Measurements from ENCODE around the gene ZBTB4. TPM values are rescaled to one million over a fixed set of nuclear protein-coding genes. Genes with fewer than 3 reads are reported as not detected.

The ZBTB4 gene
- total RNA-seq, 1 experiment from 2014 or later: 17.1 TPM

GRCh38 chr17:7486181-7486580 lies 6.8 kb upstream of the ZBTB4 start:
- Histone ChIP-seq H3K27me3 (ENCODE audit: insufficient read depth, low read length) (no peaks in the 10 kb centered on the region), H4K20me1 (ENCODE audit: insufficient read depth) (peaks cover 42% of the 10 kb centered on the region; the same call in 1 of the 2 replicates), H3K9me3 (ENCODE audit: control insufficient read depth in 1 of 2, insufficient read depth in 1 of 2, low read depth in 1 of 2, low read length in 2 of 2) (no peaks in the 10 kb centered on the region), H2AFZ (ENCODE audit: low read depth, low read length, poor library complexity, severe bottlenecking) (no peak overlapping the region), H3K36me3 (ENCODE audit: control insufficient read depth in 1 of 2, insufficient read depth in 2 of 2, low read length in 2 of 2) (peaks cover 5 to 27% of the 10 kb centered on the region in 2 experiments; a peak in 3 of 4 replicates), H3K4me2 (ENCODE audit: low read length) (peak overlapping the region; percentile 100), H3K4me1 (ENCODE audit: control insufficient read depth in 1 of 2, insufficient read depth in 2 of 2, low read length in 2 of 2) (peaks cover 9 to 35% of the 10 kb centered on the region in 2 experiments; a peak in 3 of 4 replicates), H3K9ac (ENCODE audit: low read length) (peak overlapping the region; percentile 10; the same call in 1 of the 2 replicates), H3K4me3 (replicated peaks in 1 of 2; ENCODE audit: low read depth in 1 of 2, low read length in 2 of 2) (peak overlapping the region; percentile 95 to 100; a peak in 2 of 4 replicates), H3K27ac (ENCODE audit: low read depth, low read length) (peak overlapping the region; percentile 4; the same call in 1 of the 2 replicates), H3K79me2 (ENCODE audit: insufficient read depth, low read length) (peaks cover 67% of the 10 kb centered on the region), H3K9me2 (ENCODE audit: insufficient read depth) (no peaks in the 10 kb centered on the region)
- no TSS peak for BruUV-seq (replicated peaks)
- TF ChIP-seq FOSL1 (IDR thresholded peaks at IDR 0.05; ENCODE audit: low read depth) (no peak), EZH2 (IDR thresholded peaks at IDR 0.05) (no peak)
- intact Hi-C loops (cut with micrococcal nuclease): loop anchor here (10.0 kb wide), 1 partner anchor 79 kb away; the partner anchor contains the start of gene SENP3
- RAD21 ChIA-PET (ENCODE audit: low non-redundant PET in 1 of 2, low total read pairs in 2 of 2, uncharacterized antibody in 2 of 2, unreplicated experiment in 2 of 2): interaction anchor here in 1 of 2 experiments (0.8 kb wide), 1 partner anchor 40 kb away, joined by 3 read pairs; no protein-coding TSS in a partner anchor
- ATAC-seq (no peak), DNase-seq (ENCODE audit: low read depth, low spot score) (no peak)
- POLR2A ChIA-PET: interaction anchor here (1.2 kb wide), 1 partner anchor 82 kb away, joined by 3 read pairs; the partner anchor contains the start of gene TMEM256
- CTCF ChIA-PET: no interaction called here

- intact Hi-C loops (cut with micrococcal nuclease): loop anchor here (2.0 to 10.0 kb wide), 4 partner anchors 40 to 134 kb away; partner anchors contain the start of genes CHRNB1 and SENP3
Measured at GRCh38 chr17:7484919-7485377, 5.5 kb upstream of the ZBTB4 start.

More at GRCh38 chr17:7484919-7485377, 5.5 kb upstream of the ZBTB4 start:
- ChIA-PET POLR2A (interaction anchor here (0.7 to 2.3 kb wide), 7 partner anchors 9 to 221 kb away, joined by 3 to 11 read pairs (median 5); partner anchors contain the start of genes TMEM102 and TMEM256), CTCF (interaction anchor here (1.6 kb wide), 1 partner anchor 75 kb away, joined by 3 read pairs; no protein-coding TSS in a partner anchor), RAD21 (ENCODE audit: low non-redundant PET in 1 of 2, low total read pairs in 2 of 2, uncharacterized antibody in 2 of 2, unreplicated experiment in 2 of 2) (no interaction called here)
- TSS peak; percentile 47 for BruUV-seq (replicated peaks)
- H3K9me2 ChIP-seq (ENCODE audit: insufficient read depth): no peaks in the 10 kb centered on the region
- ATAC-seq (no peak), DNase-seq (ENCODE audit: low read depth, low spot score) (no peak)
- H3K4me2 ChIP-seq (ENCODE audit: low read length): peak overlapping the region; percentile 100
- H3K4me3 ChIP-seq (replicated peaks in 1 of 2; ENCODE audit: low read depth in 1 of 2, low read length in 2 of 2): peak overlapping the region; percentile 95 to 100
- no peaks in the 10 kb centered on the region for H3K27me3 ChIP-seq (ENCODE audit: insufficient read depth, low read length)
- H3K4me1 ChIP-seq (ENCODE audit: control insufficient read depth in 1 of 2, insufficient read depth in 2 of 2, low read length in 2 of 2): peaks cover 12 to 48% of the 10 kb centered on the region in 2 experiments; a peak in 3 of 4 replicates
- peaks cover 2 to 23% of the 10 kb centered on the region in 2 experiments; a peak in 2 of 4 replicates for H3K36me3 ChIP-seq (ENCODE audit: control insufficient read depth in 1 of 2, insufficient read depth in 2 of 2, low read length in 2 of 2)
- no peak overlapping the region for H2AFZ ChIP-seq (ENCODE audit: low read depth, low read length, poor library complexity, severe bottlenecking)
- H3K27ac ChIP-seq (ENCODE audit: low read depth, low read length): peak overlapping the region; percentile 87
- peaks cover 36% of the 10 kb centered on the region; the same call in 1 of the 2 replicates for H4K20me1 ChIP-seq (ENCODE audit: insufficient read depth)
- H3K9ac ChIP-seq (ENCODE audit: low read length): peak overlapping the region; percentile 100
- no peaks in the 10 kb centered on the region for H3K9me3 ChIP-seq (ENCODE audit: control insufficient read depth in 1 of 2, insufficient read depth in 1 of 2, low read depth in 1 of 2, low read length in 2 of 2)
- TF ChIP-seq EZH2 (IDR thresholded peaks at IDR 0.05) (no peak), ZFX (IDR thresholded peaks at IDR 0.05) (no peak), CBX3 (IDR thresholded peaks at IDR 0.05; ENCODE audit: low read depth) (0 out of 2 replicates have a peak, but pooled peaks have one; percentile 17), EZH2phosphoT487 (IDR thresholded peaks at IDR 0.05; ENCODE audit: borderline replicate concordance) (no peak)
- TF ChIP-seq, protein P1, sequence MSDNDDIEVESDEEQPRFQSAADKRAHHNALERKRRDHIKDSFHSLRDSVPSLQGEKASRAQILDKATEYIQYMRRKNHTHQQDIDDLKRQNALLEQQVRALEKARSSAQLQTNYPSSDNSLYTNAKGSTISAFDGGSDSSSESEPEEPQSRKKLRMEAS (IDR thresholded peaks at IDR 0.05): no peak
- TF ChIP-seq, protein P2, sequence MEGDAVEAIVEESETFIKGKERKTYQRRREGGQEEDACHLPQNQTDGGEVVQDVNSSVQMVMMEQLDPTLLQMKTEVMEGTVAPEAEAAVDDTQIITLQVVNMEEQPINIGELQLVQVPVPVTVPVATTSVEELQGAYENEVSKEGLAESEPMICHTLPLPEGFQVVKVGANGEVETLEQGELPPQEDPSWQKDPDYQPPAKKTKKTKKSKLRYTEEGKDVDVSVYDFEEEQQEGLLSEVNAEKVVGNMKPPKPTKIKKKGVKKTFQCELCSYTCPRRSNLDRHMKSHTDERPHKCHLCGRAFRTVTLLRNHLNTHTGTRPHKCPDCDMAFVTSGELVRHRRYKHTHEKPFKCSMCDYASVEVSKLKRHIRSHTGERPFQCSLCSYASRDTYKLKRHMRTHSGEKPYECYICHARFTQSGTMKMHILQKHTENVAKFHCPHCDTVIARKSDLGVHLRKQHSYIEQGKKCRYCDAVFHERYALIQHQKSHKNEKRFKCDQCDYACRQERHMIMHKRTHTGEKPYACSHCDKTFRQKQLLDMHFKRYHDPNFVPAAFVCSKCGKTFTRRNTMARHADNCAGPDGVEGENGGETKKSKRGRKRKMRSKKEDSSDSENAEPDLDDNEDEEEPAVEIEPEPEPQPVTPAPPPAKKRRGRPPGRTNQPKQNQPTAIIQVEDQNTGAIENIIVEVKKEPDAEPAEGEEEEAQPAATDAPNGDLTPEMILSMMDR (IDR thresholded peaks at IDR 0.05 in 2 of 3, conservative IDR thresholded peaks at IDR 0.05 in 1 of 3; ENCODE audit: borderline replicate concordance in 1 of 3, insufficient read depth in 1 of 3, low read depth in 2 of 3, low read length in 2 of 3): 0 out of 6 replicates have a peak, but pooled peaks of 1 of the 3 experiments have one; percentile 1
- H3K79me2 ChIP-seq (ENCODE audit: insufficient read depth, low read length): peaks cover 54% of the 10 kb centered on the region

Measured in HCT116 (cell line).